Transverse colon (tissue), 4 donors: ENCODE data around the gene PACS2. TPM values are rescaled to one million over a fixed set of nuclear protein-coding genes. Genes with fewer than 3 reads are reported as not detected.
A peak's percentile ranks its signal among the peaks of the same experiment; 100 is the strongest.
"Not testable (repeated sequence)": the region's sequence is repeated elsewhere in the genome, so short reads cannot be mapped to it uniquely, and the experiment has no call there.

ENCODE experiments used
- DNase-seq: peaks from one replicate; pipeline ENCODE4 v3.0.0-alpha.2; 2019
- H3K27ac ChIP-seq, 4 donors: fragments of 200-600 bp; sonication (generic); 2 replicates each; pipeline ENCODE4 v1.5.1; 2016 to 2018; ENCODE audit warnings: inconsistent platforms in 4 of 4
- H3K27me3 ChIP-seq: fragments of 200-600 bp; sonication (generic); 2 replicates; pipeline ENCODE4 v1.5.1; 2017; ENCODE audit warnings: inconsistent platforms
- H3K36me3 ChIP-seq, 4 donors: fragments of 200-600 bp; sonication (generic); 2 replicates each; pipeline ENCODE4 v1.5.1; 2017 to 2019; ENCODE audit warnings: inconsistent platforms in 4 of 4
- H3K4me1 ChIP-seq, 4 donors: fragments of 200-600 bp; sonication (generic); 2 replicates each; pipeline ENCODE4 v1.5.1; 2017 to 2020; ENCODE audit warnings: inconsistent platforms in 4 of 4
- H3K4me3 ChIP-seq, 4 donors: fragments of 200-600 bp; sonication (generic); 1 replicate in 1 of 4; 2 replicates in 3 of 4; pipeline versions ENCODE4 v1.5.1 to v1.6.1; 2017 to 2019; ENCODE audit warnings: inconsistent platforms in 4 of 4
- H3K9me3 ChIP-seq, 2 donors: fragments of 200-600 bp; sonication (generic); 2 replicates each; pipeline ENCODE4 v1.5.1; 2017 to 2019; ENCODE audit warnings: inconsistent platforms in 2 of 2
- EP300 ChIP-seq: sonication (generic); formaldehyde crosslinking; IDR thresholded peaks from one replicate; pipeline ENCODE4 v1.6.1; 2017; ENCODE audit warnings: antibody characterized with exemption, low read depth
- POLR2A ChIP-seq: fragments of 450-650 bp; IDR thresholded peaks from one replicate; pipeline ENCODE4 v1.6.1; 2016; ENCODE audit warnings: antibody characterized with exemption, mild to moderate bottlenecking, moderate library complexity
- POLR2AphosphoS5 ChIP-seq, 3 donors: sonication (generic); formaldehyde crosslinking; IDR thresholded peaks; one replicate each; pipeline ENCODE4 v1.6.1; 2016; ENCODE audit warnings: antibody characterized with exemption in 3 of 3
- WGBS, 2 donors: methylation state at CpG; one replicate each; pipeline ENCODE4 v1.1.5; 2018; ENCODE audit warnings: low coverage in 1 of 2; 5-methylcytosine and 5-hydroxymethylcytosine counted together
- in situ Hi-C, 4 donors: fragments of 200-750 bp; cut with MboI; loops; one replicate each; pipeline versions ENCODE4 v1.15.0 to v1.15.1; 2017; ENCODE audit warnings: low sequenced_read_pairs in 3 of 4, low pct_ligation_motif_present in 1 of 4, low pct_unique_long_range_greater_than_20kb in 1 of 4
- intact Hi-C: fragments of 100-400 bp; cut with DNase I; formaldehyde crosslinking; loops from one replicate; pipeline ENCODE4 v1.15.1; 2023; ENCODE audit warnings: low total_unique reads
- total RNA-seq, 4 donors: library from RNA; depleted of rRNA; stranded (reverse); fragments of >200 nt; gene quantifications; one replicate each; pipeline ENCODE4 v1.1.0, GENCODE V29; 2016
- TF ChIP-seq, protein P1 (sequence below), 5 experiments: fragments of 200-600 bp in 3 of 5; fragments of 450-650 bp in 2 of 5; sonication (generic) in 3 of 5; IDR thresholded peaks; 1 replicate in 2 of 5; 2 replicates in 3 of 5; pipeline ENCODE4 v1.5.1; 2016 to 2017; ENCODE audit warnings: antibody characterized with exemption in 5 of 5, inconsistent platforms in 3 of 5, mild to moderate bottlenecking in 2 of 5, moderate library complexity in 1 of 5

The PACS2 gene
- total RNA-seq, 4 donors from 2014 or later: 63.0 to 249 (median 135) TPM

DNA sequence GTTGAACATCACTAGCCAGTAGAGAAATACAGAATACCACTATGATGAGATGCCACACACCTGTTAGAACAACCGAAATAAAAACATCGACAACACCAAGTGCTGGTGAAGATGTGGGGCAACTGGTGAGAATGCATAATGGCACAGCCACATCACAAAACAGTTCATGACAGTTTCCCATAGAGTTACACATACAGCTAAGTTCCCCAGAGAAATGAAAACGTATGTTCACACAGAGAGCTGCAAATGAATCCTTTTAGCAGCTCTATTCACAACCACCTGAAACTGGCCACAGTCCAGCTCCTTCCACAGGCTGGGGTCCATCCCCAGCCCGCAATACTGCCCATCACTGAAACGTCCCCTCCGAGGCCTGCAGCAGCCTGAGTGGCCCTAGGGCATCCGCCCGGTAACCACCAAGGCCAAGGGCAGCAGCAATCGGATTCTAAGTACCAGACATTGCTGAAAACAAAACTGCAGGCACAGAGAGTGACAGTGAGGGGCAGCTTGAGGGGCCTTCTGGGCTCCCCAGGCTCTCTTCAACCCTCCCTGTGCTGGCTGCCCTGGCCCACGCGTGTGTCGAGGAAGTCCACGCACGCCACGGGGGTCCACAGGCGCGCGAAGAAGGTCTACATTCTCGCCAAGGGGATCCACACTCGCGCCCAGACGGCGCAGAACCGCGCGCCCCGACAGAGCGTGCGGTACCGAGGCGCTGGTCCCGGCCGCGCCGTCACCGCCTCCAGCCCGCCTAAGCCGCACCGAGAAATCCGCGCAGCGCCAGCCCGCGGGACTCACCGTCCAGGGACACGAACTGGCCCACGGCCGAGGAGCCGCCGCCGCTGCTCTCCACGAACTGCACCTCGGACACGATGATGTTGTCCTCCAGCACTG, 14.7 kb upstream of the PACS2 start:
- in situ Hi-C loops (loop anchor here in 1 of 4 donors (25.0 kb wide), 1 partner anchor 213 kb away; no protein-coding TSS in a partner anchor), intact Hi-C loops (no loop called here)
- H3K27ac ChIP-seq: peak overlapping the region; percentile 94 to 97 (median 96)
- H3K27me3 ChIP-seq: no peaks in the 10 kb centered on the region
- TF ChIP-seq, protein P1, sequence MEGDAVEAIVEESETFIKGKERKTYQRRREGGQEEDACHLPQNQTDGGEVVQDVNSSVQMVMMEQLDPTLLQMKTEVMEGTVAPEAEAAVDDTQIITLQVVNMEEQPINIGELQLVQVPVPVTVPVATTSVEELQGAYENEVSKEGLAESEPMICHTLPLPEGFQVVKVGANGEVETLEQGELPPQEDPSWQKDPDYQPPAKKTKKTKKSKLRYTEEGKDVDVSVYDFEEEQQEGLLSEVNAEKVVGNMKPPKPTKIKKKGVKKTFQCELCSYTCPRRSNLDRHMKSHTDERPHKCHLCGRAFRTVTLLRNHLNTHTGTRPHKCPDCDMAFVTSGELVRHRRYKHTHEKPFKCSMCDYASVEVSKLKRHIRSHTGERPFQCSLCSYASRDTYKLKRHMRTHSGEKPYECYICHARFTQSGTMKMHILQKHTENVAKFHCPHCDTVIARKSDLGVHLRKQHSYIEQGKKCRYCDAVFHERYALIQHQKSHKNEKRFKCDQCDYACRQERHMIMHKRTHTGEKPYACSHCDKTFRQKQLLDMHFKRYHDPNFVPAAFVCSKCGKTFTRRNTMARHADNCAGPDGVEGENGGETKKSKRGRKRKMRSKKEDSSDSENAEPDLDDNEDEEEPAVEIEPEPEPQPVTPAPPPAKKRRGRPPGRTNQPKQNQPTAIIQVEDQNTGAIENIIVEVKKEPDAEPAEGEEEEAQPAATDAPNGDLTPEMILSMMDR (IDR thresholded peaks at IDR 0.05): no peak
- TF ChIP-seq POLR2AphosphoS5 (IDR thresholded peaks at IDR 0.05) (no peak), EP300 (no peak), POLR2A (no peak)
- 8 to 100% methylated on average over 2 to 50 of the region's 54 CpGs for WGBS, 2 donors
- H3K4me3 ChIP-seq: peak overlapping the region; percentile 59 to 88 (median 79)
- peak; percentile 48 for DNase-seq
- peaks cover 8 to 35% (median 19%) of the 10 kb centered on the region in 4 donors for H3K4me1 ChIP-seq
- no peaks in the 10 kb centered on the region for H3K36me3 ChIP-seq
- no peaks in the 10 kb centered on the region for H3K9me3 ChIP-seq

DNA sequence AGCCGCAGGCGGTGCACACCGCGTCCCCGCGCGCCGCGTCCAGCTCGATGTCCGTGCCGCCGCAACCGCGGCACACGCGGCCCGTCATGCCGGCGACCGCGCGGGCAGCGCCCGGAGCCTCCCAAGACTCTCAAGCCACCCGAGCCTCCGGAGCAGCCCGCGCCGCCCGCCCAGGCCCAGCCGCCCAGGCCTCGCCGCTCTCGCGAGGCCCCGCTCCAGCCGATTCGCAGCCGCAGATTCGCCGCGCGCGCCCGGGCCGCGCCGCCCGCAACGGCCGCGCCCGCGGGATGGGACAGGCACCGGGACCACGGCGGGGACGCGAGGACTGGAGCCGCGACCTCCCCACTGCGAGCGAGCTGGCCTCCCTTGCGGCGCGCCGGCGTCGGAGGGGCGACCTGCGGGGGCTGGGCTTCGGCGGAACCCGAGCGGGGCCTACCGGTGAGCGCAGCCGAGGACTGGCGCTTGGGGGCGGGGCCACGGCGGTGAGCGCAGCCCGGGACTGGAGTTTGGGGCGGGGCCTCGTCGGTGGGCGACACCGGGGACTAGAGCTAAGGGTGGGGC, 13.9 kb upstream of the PACS2 start, which contains the start of gene BRF1:
BRF1 (minus strand) TSS at position 460 of the 561 bp plus-strand sequence; CDS start at position 88, 372 bp downstream.
- in situ Hi-C loops (no loop called here), intact Hi-C loops (no loop called here)
- WGBS, 2 donors: 0% methylated on average over 48 of the region's 90 CpGs; no CpG with 5 or more reads in 1 of the 2 donors
- peak within 1 kb of the TSS; percentile 59 to 88 (median 79) for H3K4me3 ChIP-seq
- H3K4me1 ChIP-seq: peaks cover 8 to 35% (median 19%) of the 10 kb centered on the region in 4 donors
- peak; percentile 97 for DNase-seq
- no peaks in the 10 kb centered on the region for H3K36me3 ChIP-seq
- H3K27ac ChIP-seq: peak within 1 kb of the TSS; percentile 94 to 97 (median 96)
- no peaks in the 10 kb centered on the region for H3K27me3 ChIP-seq
- H3K9me3 ChIP-seq: no peaks in the 10 kb centered on the region
- TF ChIP-seq POLR2AphosphoS5 (IDR thresholded peaks at IDR 0.05): peak; percentile 63 to 84 (median 84)
- TF ChIP-seq, protein P1 (IDR thresholded peaks at IDR 0.05): no peak
- TF ChIP-seq EP300: no peak
- no peak for TF ChIP-seq POLR2A

DNA sequence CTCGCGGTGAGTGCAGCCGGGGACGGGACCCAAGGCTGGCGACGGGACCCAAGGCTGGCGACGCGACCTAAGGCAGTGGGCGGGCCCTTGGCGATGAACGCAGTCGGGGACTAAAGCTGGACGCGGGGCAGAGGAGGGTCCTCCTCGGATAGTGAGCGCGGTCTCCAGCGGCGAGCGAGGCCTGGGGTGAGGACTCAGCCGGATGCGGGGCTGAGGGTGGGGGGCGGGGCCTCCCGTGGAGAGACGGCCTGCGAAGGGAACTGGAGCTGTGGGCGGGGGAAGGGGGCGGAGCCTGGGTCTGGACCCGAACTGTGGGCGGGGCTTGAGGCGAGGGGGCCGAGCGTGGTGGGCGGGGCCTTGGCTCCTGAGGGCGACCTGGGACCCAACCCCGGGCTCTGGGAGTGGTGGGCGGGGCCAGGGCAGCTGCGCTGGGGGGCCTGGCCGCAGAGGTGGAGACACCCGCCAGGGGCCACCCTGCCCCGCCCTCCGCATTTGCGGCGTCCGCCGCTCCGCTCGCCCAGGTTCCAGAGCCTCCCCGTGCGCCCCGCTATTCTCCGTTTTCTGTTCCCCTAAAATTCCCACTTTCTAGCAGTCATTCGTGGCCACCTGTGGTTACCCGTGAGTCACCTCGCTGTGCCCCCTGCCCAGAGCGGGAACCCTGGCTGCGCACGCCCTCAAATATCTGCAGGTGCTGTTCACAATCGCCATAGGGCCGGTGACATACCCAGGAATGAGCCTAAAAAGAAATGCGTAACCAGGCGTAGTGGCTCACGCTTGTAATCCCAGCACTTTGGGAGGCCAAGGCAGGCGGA, 13.2 kb upstream of the PACS2 start:
- Histone ChIP-seq H3K4me3 (peak overlapping the region; percentile 59 to 88 (median 79)), H3K27me3 (no peaks in the 10 kb centered on the region), H3K27ac (peak overlapping the region; percentile 94 to 97 (median 96)), H3K36me3 (no peaks in the 10 kb centered on the region), H3K4me1 (peaks cover 8 to 35% (median 19%) of the 10 kb centered on the region in 4 donors), H3K9me3 (no peaks in the 10 kb centered on the region)
- TF ChIP-seq EP300 (no peak), POLR2AphosphoS5 (IDR thresholded peaks at IDR 0.05) (peak in 2 of 3 donors; percentile 64 to 80), POLR2A (peak; percentile 75)
- TF ChIP-seq, protein P1 (IDR thresholded peaks at IDR 0.05): no peak
- in situ Hi-C loops (no loop called here), intact Hi-C loops (no loop called here)
- DNase-seq: peak; percentile 100
- 3% methylated on average over 58 of the region's 65 CpGs; no CpG with 5 or more reads in 1 of the 2 donors for WGBS, 2 donors

DNA sequence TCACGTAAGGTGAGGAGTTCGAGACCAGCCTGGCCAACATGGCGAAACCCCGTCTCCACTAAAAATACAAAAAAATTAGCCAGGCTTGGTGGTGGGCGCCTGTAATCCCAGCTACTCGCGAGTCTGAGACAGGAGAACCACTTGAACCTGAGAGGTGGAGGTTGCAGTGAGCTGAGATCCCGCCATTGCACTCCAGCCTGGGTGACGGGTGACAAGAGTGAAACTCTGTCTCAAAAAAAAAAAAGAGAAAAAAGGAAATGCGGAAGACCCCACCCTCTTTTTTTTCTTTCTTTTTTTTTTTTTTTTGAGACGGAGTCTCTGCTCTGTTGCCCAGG, 12.7 kb upstream of the PACS2 start:
- 70 to 74% methylated on average over 2 to 11 of the region's 11 CpGs for WGBS, 2 donors
- in situ Hi-C loops, intact Hi-C loops, DNase-seq, H3K36me3 ChIP-seq, H3K27me3 ChIP-seq, H3K9me3 ChIP-seq: not testable (repeated sequence)
- Histone ChIP-seq H3K27ac (peak overlapping the region; percentile 94 to 97 (median 96)), H3K4me1 (peaks cover 8 to 35% (median 19%) of the 10 kb centered on the region in 4 donors), H3K4me3 (peak overlapping the region in 3 of 4 donors; percentile 59 to 88 (median 72))
